HT1080 (cell line): ENCODE results near the gene ARHGEF3. TPM values are rescaled to one million over a fixed set of nuclear protein-coding genes. Genes with fewer than 3 reads are reported as not detected.

Experiments
- DNase-seq: peaks from one replicate; pipeline ENCODE4 v3.0.0-alpha.2; 2015; ENCODE audit warnings: low read depth
- total RNA-seq: library from RNA; depleted of rRNA; stranded (reverse); fragments of >200 nt; shearing (Covaris generic); gene quantifications from 2 replicates; pipeline ENCODE4 v1.2.3, GENCODE V29; 2014

Gene ARHGEF3
- total RNA-seq, 1 experiment from 2014 or later: 14.6 TPM

GRCh38 chr3:56796202-56796601 lies 5.5 kb downstream of the ARHGEF3 start:
- peak; percentile 21 for DNase-seq

- DNase-seq: no peak
Measured at GRCh38 chr3:56795829-56796185, 5.9 kb downstream of the ARHGEF3 start.

- peak; percentile 18 for DNase-seq
Measured at GRCh38 chr3:56795097-56795828, 6.5 kb downstream of the ARHGEF3 start.

DNA sequence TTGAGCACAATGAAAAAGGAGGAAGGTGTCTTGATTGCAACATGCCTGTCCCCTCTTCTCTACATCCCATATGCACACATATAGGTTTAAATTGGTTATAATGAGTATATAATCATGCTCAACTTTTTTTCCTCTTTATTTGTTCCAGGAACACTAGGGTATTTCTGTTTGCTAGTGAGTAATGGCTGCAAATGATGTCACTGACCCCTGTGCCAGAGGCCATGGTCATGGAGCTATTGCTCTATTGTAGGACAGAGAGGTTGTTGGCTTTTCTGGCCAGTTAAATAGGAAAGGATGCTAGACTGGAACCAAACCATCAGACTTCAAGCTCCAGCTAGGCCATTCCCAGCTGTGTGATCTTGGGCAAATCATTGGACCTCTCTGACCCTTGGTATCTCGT lies 9.6 kb downstream of the ARHGEF3 start:
- no peak for DNase-seq

GRCh38 chr3:56790016-56790821 lies 11.5 kb downstream of the ARHGEF3 start:
- no peak for DNase-seq

- no peak for DNase-seq
Measured at GRCh38 chr3:56789076-56789475, 12.7 kb downstream of the ARHGEF3 start.

- DNase-seq: no peak
Measured at GRCh38 chr3:56788521-56788920, 13.2 kb downstream of the ARHGEF3 start.

GRCh38 chr3:56787784-56788256 lies 13.9 kb downstream of the ARHGEF3 start:
- no peak for DNase-seq

DNA sequence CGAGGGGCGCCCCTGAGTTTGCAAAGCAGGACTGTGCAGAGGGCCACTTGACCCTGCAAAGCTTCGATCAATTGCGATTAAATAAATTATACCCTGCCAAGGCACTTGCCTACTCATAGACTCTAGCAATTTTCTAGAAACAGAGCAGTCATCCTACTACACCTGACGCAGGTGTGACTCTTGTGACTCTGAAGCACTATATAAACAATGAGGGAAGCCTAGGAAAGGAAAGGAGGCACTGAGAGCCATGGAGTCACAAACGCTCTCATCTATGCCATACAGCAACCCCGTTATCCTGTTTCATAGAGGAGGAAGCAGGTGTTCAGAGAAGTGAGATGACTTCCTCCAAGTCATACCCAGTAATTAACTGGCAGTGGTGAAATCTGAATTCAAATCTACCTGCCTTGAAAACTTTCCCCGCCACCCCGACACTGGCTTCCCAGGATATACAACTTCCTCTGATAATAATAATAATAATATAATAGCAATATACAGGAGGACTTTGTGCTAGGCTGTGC lies 14.4 kb downstream of the ARHGEF3 start:
- no peak for DNase-seq

GRCh38 chr3:56785499-56785898 lies 16.2 kb downstream of the ARHGEF3 start:
- no peak for DNase-seq

GRCh38 chr3:56784448-56785001 lies 17.2 kb downstream of the ARHGEF3 start:
- no peak for DNase-seq

- peak; percentile 66 for DNase-seq
Measured at GRCh38 chr3:56783644-56784447, 17.9 kb downstream of the ARHGEF3 start.

DNA sequence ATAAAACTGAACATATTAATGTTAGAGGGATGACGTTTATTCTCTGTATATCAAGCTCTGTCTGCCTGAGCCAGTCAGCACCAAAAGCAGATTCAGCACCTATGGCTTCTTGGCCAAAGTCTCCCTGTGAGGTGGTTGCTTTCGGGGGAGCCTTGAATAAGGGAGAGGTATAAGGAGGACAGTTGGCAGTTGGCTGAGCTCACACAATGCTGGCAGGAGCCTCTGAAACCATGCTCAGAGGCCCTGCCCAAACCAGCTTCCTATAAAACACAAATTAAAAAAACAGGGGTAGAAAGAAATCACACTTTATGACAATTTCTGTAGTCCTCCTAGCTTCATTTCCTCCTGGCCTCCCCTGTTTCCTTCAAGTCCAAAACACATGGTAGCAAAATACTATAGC lies 18.8 kb downstream of the ARHGEF3 start:
- no peak for DNase-seq

GRCh38 chr3:56782215-56782614 lies 19.5 kb downstream of the ARHGEF3 start:
- no peak for DNase-seq

GRCh38 chr3:56781762-56782161 lies 20.0 kb downstream of the ARHGEF3 start:
- no peak for DNase-seq

- no peak for DNase-seq
Measured at GRCh38 chr3:56780936-56781335, 20.8 kb downstream of the ARHGEF3 start.

DNA sequence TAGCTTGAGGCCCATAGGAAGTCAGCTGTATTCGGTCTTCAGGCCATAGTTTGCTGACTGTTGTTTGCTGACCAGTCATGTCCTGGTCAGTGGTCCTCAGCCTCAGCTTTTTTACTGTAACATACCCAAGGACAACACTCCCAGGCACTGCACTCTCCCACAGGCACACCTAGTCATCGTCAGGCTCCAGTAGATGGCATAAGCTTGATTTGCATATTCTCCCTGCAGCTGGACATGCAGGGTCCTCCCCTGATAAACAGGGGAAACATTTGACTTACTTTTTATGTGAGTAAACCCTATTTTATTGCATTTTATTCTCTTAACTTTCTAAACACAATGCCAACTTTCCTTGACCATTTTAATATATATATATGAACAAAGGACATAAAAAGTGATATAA lies 22.9 kb downstream of the ARHGEF3 start:
- DNase-seq: no peak

GRCh38 chr3:56776556-56776950 lies 25.2 kb downstream of the ARHGEF3 start:
- no peak for DNase-seq

GRCh38 chr3:56775838-56776555 lies 25.8 kb downstream of the ARHGEF3 start:
- no peak for DNase-seq

- no peak for DNase-seq
Measured at GRCh38 chr3:56775445-56775837, 26.3 kb downstream of the ARHGEF3 start.

- DNase-seq: no peak
Measured at GRCh38 chr3:56773986-56774385, 27.8 kb downstream of the ARHGEF3 start.
